HEK293T (cell line): ENCODE measurements around the gene EVA1C.

ENCODE experiments used
- ARNT ChIP-seq: fragments of 450-650 bp; IDR thresholded peaks from 2 replicates; pipeline ENCODE4 v1.6.1; 2017; ENCODE audit warnings: mild to moderate bottlenecking
- BHLHE40 ChIP-seq: fragments of 450-650 bp; IDR thresholded peaks from 2 replicates; pipeline ENCODE4 v1.6.1; 2016; ENCODE audit warnings: mild to moderate bottlenecking, moderate library complexity, borderline replicate concordance
- CTBP1 ChIP-seq: fragments of 450-650 bp; IDR thresholded peaks from 2 replicates; pipeline ENCODE4 v1.6.1; 2016; ENCODE audit warnings: borderline replicate concordance
- ELF4 ChIP-seq: fragments of 450-650 bp; IDR thresholded peaks from 2 replicates; pipeline ENCODE4 v1.6.1; 2017; ENCODE audit warnings: antibody characterized with exemption
- FOXA1 ChIP-seq: fragments of 450-650 bp; IDR thresholded peaks from 2 replicates; pipeline ENCODE4 v1.6.1; 2016; ENCODE audit warnings: mild to moderate bottlenecking
- FOXK2 ChIP-seq: fragments of 450-650 bp; IDR thresholded peaks from 2 replicates; pipeline ENCODE4 v1.6.1; 2016; ENCODE audit warnings: mild to moderate bottlenecking
- L3MBTL2 ChIP-seq: fragments of 450-650 bp; conservative IDR thresholded peaks from 2 replicates; pipeline ENCODE4 v1.6.1; 2016; ENCODE audit warnings: mild to moderate bottlenecking
- NFRKB ChIP-seq: fragments of 450-650 bp; IDR thresholded peaks from 2 replicates; pipeline ENCODE4 v1.6.1; 2016; ENCODE audit warnings: mild to moderate bottlenecking, moderate library complexity
- PKNOX1 ChIP-seq: fragments of 450-650 bp; IDR thresholded peaks from 2 replicates; pipeline ENCODE4 v1.6.1; 2016
- SP1 ChIP-seq: fragments of 450-650 bp; IDR thresholded peaks from 2 replicates; pipeline ENCODE4 v1.6.1; 2017
- SUZ12 ChIP-seq: fragments of 450-650 bp; IDR thresholded peaks from 2 replicates; pipeline ENCODE4 v1.6.1; 2016; ENCODE audit warnings: mild to moderate bottlenecking
- TARDBP ChIP-seq: fragments of 450-650 bp; IDR thresholded peaks from 2 replicates; pipeline ENCODE4 v1.6.1; 2016
- ZNF384 ChIP-seq: fragments of 450-650 bp; IDR thresholded peaks from 2 replicates; pipeline ENCODE4 v1.6.1; 2016

GRCh38 chr21:32427958-32428623 is 15.6 kb downstream of the EVA1C start:
- TF ChIP-seq FOXA1 (no peak), PKNOX1 (no peak), BHLHE40 (no peak), SP1 (no peak), NFRKB (no peak), TARDBP (no peak), ARNT (no peak), ELF4 (no peak), FOXK2 (no peak), CTBP1 (no peak), L3MBTL2 (no peak), ZNF384 (no peak), SUZ12 (no peak)
